Mesenchymal stem cell (in vitro differentiated cells and primary cell): ENCODE data around the gene ARHGEF4.
"Not testable (repeated sequence)": the region's sequence is repeated elsewhere in the genome, so short reads cannot be mapped to it uniquely, and the experiment has no call there.

Source experiments
- DNase-seq: peaks from one replicate; pipeline ENCODE4 v3.0.0-alpha.2; 2013
- H2AFZ ChIP-seq: one replicate; pipeline ENCODE4 v1.6.1; 2013; ENCODE audit warnings: low read depth, mild to moderate bottlenecking, control low read depth, inconsistent platforms, low read length, moderate library complexity
- H2AK5ac ChIP-seq: 2 replicates; pipeline ENCODE4 v1.6.1; 2013; ENCODE audit warnings: low read length, moderate library complexity, mild to moderate bottlenecking, inconsistent platforms; ENCODE audit not compliant: severe bottlenecking
- H2BK120ac ChIP-seq: one replicate; pipeline ENCODE4 v1.6.1; 2013; ENCODE audit warnings: low read depth, mild to moderate bottlenecking, inconsistent platforms, low read length, moderate library complexity
- H2BK12ac ChIP-seq, 2 experiments: one replicate each; pipeline ENCODE4 v1.6.1; 2013; ENCODE audit warnings: inconsistent platforms in 2 of 2, low read length in 2 of 2, mild to moderate bottlenecking in 2 of 2, moderate library complexity in 2 of 2, control low read depth in 1 of 2
- H2BK15ac ChIP-seq: one replicate; pipeline ENCODE4 v1.6.1; 2013; ENCODE audit warnings: mild to moderate bottlenecking, low read depth, inconsistent platforms; ENCODE audit not compliant: poor library complexity, severe bottlenecking
- H2BK5ac ChIP-seq: 2 replicates; pipeline ENCODE4 v1.6.1; 2013; ENCODE audit warnings: low read depth, mild to moderate bottlenecking, low read length, control low read depth, inconsistent platforms; ENCODE audit not compliant: poor library complexity, severe bottlenecking
- H3K14ac ChIP-seq, 2 experiments: one replicate each; pipeline ENCODE4 v1.6.1; 2013; ENCODE audit warnings: inconsistent platforms in 2 of 2, low read length in 2 of 2, control low read depth in 1 of 2, mild to moderate bottlenecking in 1 of 2, moderate library complexity in 1 of 2
- H3K18ac ChIP-seq, 2 experiments: one replicate each; pipeline ENCODE4 v1.6.1; 2013; ENCODE audit warnings: inconsistent platforms in 2 of 2, low read length in 2 of 2, control low read depth in 1 of 2, low read depth in 1 of 2, mild to moderate bottlenecking in 1 of 2
- H3K23ac ChIP-seq, 2 experiments: one replicate each; pipeline ENCODE4 v1.6.1; 2013; ENCODE audit warnings: inconsistent platforms in 2 of 2, low read length in 2 of 2, mild to moderate bottlenecking in 2 of 2, moderate library complexity in 2 of 2, control low read depth in 1 of 2
- H3K27ac ChIP-seq: 2 replicates; pipeline ENCODE4 v1.5.1; 2013; ENCODE audit warnings: mild to moderate bottlenecking, moderate library complexity, low read length, control low read depth, inconsistent platforms; ENCODE audit not compliant: poor library complexity, severe bottlenecking
- H3K27me3 ChIP-seq, 2 experiments: 2 replicates each; pipeline versions ENCODE4 v1.6.1 to v1.7.0; 2013; ENCODE audit warnings: low read length in 2 of 2, mild to moderate bottlenecking in 2 of 2, moderate library complexity in 2 of 2, control low read depth in 1 of 2, inconsistent platforms in 1 of 2; ENCODE audit not compliant: control insufficient read depth in 1 of 2, insufficient read depth in 1 of 2
- H3K36me3 ChIP-seq, 2 experiments: 2 replicates each; pipeline versions ENCODE4 v1.6.1 to v1.7.0; 2013; ENCODE audit warnings: low read length in 2 of 2, control low read depth in 1 of 2, inconsistent platforms in 1 of 2, low read depth in 1 of 2, mild to moderate bottlenecking in 1 of 2; ENCODE audit not compliant: insufficient read depth in 2 of 2, control insufficient read depth in 1 of 2
- H3K4ac ChIP-seq, 2 experiments: one replicate each; pipeline ENCODE4 v1.6.1; 2013; ENCODE audit warnings: inconsistent platforms in 2 of 2, low read length in 2 of 2, mild to moderate bottlenecking in 2 of 2, moderate library complexity in 2 of 2, control low read depth in 1 of 2, low read depth in 1 of 2
- H3K4me1 ChIP-seq: 2 replicates; pipeline ENCODE4 v1.6.1; 2013; ENCODE audit warnings: low read depth, low read length, control low read depth; ENCODE audit not compliant: control insufficient read depth, insufficient read depth
- H3K4me2 ChIP-seq: 2 replicates; pipeline ENCODE4 v1.6.1; 2013; ENCODE audit warnings: low read length, mild to moderate bottlenecking, inconsistent platforms; ENCODE audit not compliant: poor library complexity, severe bottlenecking
- H3K4me3 ChIP-seq, 2 experiments: 2 replicates each; pipeline versions ENCODE4 v1.5.1 to v1.7.0; 2013; ENCODE audit warnings: low read length in 2 of 2, mild to moderate bottlenecking in 2 of 2, control low read depth in 1 of 2, low read depth in 1 of 2; ENCODE audit not compliant: insufficient read depth in 1 of 2
- H3K79me1 ChIP-seq: replicated peaks from 2 replicates; pipeline ENCODE4 v1.6.1; 2013; ENCODE audit warnings: mild to moderate bottlenecking, control low read depth, low read length, inconsistent platforms; ENCODE audit not compliant: poor library complexity, severe bottlenecking
- H3K9ac ChIP-seq: 2 replicates; pipeline ENCODE4 v1.7.0; 2013; ENCODE audit warnings: mild to moderate bottlenecking, low read length, moderate library complexity
- H3K9me3 ChIP-seq: 2 replicates; pipeline ENCODE4 v1.7.0; 2013; ENCODE audit warnings: mild to moderate bottlenecking, low read length; ENCODE audit not compliant: control insufficient read depth
- H4K8ac ChIP-seq: one replicate; pipeline ENCODE4 v1.6.1; 2013; ENCODE audit warnings: inconsistent platforms, mild to moderate bottlenecking, low read length, moderate library complexity
- H4K91ac ChIP-seq: one replicate; pipeline ENCODE4 v1.6.1; 2013; ENCODE audit warnings: mild to moderate bottlenecking, low read length, inconsistent platforms
- WGBS: methylation state at CpG from one replicate; pipeline ENCODE4 v1.1.7; 2013; ENCODE audit warnings: mixed read lengths; 5-methylcytosine and 5-hydroxymethylcytosine counted together

ARHGEF4 gene

GRCh38 chr2:131067465-131068125, 230.9 kb downstream of the ARHGEF4 start:
- no peak overlapping the region for H4K91ac ChIP-seq
- H2AFZ ChIP-seq = no peak overlapping the region
- H3K36me3 ChIP-seq = peaks cover 43 to 67% of the 10 kb centered on the region in 2 experiments
- no peak overlapping the region for H2BK5ac ChIP-seq
- no peak overlapping the region for H3K18ac ChIP-seq
- H2BK15ac ChIP-seq = no peak overlapping the region
- H4K8ac ChIP-seq = no peak overlapping the region
- no peak overlapping the region for H3K23ac ChIP-seq
- no peak overlapping the region for H3K4me3 ChIP-seq
- no peak overlapping the region for H3K9ac ChIP-seq
- H3K4ac ChIP-seq = no peak overlapping the region
- WGBS = 100% methylated on average over 2 of the region's 2 CpGs
- peaks cover 8% of the 10 kb centered on the region for H3K4me1 ChIP-seq
- H3K4me2 ChIP-seq = no peak overlapping the region
- peaks cover 20% of the 10 kb centered on the region for H3K79me1 ChIP-seq
- no peak overlapping the region for H3K27ac ChIP-seq
- DNase-seq = no peak
- no peak overlapping the region for H2BK120ac ChIP-seq
- no peaks in the 10 kb centered on the region for H3K27me3 ChIP-seq
- H2AK5ac ChIP-seq = no peak overlapping the region
- H2BK12ac ChIP-seq = no peak overlapping the region
- H3K14ac ChIP-seq = no peak overlapping the region
- H3K9me3 ChIP-seq = no peaks in the 10 kb centered on the region

DNA sequence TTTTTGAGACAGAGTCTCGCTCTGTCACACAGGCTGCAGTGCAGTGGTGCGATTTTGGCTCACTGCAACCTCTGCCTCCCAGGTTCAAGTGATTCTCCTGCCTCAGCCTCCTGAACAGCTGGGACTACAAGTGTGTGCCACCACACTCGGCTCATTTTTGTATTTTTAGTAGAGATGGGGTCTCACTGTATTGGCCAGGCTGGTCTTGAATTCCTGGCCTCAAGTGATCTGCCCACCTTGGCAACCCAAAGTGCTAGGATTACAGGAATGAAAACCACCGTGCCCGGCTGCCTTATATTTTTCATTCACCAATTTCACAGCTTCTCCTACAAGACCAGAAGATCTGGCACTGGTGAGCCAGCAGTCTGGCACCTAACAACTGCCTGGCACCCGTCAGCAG, 231.5 kb downstream of the ARHGEF4 start:
- not testable (repeated sequence) for H4K91ac ChIP-seq, H3K9ac ChIP-seq, H4K8ac ChIP-seq, H3K4me2 ChIP-seq, H3K27me3 ChIP-seq, H3K14ac ChIP-seq, H2BK5ac ChIP-seq, H3K4ac ChIP-seq, H3K4me1 ChIP-seq, H3K27ac ChIP-seq, H2BK12ac ChIP-seq, H3K9me3 ChIP-seq, H2AK5ac ChIP-seq, H2AFZ ChIP-seq, H3K18ac ChIP-seq, DNase-seq, H3K23ac ChIP-seq, H2BK120ac ChIP-seq, H3K4me3 ChIP-seq, H2BK15ac ChIP-seq
- Histone ChIP-seq H3K36me3 (peaks cover 44 to 68% of the 10 kb centered on the region in 2 experiments), H3K79me1 (peaks cover 20% of the 10 kb centered on the region)
- 97% methylated on average over 6 of the region's 6 CpGs for WGBS

DNA sequence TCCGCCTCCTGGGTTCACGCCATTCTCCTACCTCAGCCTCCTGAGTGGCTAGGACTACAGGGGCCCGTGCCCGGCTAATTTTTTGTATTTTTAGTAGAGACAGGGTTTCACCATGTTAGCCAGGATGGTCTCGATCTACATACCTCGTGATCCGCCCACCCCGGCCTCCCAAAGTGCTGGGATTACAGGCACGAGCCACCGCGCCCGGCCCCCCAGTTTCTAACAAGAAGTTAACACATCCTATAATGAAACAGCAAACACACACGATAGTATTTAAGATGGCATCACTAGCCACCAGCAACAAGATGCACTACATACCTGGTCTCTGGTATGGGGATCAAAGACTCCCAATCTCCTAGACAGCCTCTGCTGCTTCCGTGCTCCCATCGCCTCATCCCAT, 238.9 kb downstream of the ARHGEF4 start:
- H3K27me3 ChIP-seq, H3K9me3 ChIP-seq, H2AK5ac ChIP-seq, DNase-seq, H2BK5ac ChIP-seq, H3K23ac ChIP-seq, H4K8ac ChIP-seq, H3K18ac ChIP-seq, H2BK15ac ChIP-seq, H3K14ac ChIP-seq, H3K4ac ChIP-seq, H2AFZ ChIP-seq, H2BK120ac ChIP-seq, H3K9ac ChIP-seq, H3K27ac ChIP-seq, H3K4me2 ChIP-seq, H3K4me3 ChIP-seq, H4K91ac ChIP-seq, H3K4me1 ChIP-seq: not testable (repeated sequence)
- H3K36me3 ChIP-seq = peaks cover 63 to 84% of the 10 kb centered on the region in 2 experiments
- H3K79me1 ChIP-seq = peaks cover 24% of the 10 kb centered on the region
- H2BK12ac ChIP-seq = peak overlapping the region; percentile 2 to 11
- 97% methylated on average over 13 of the region's 15 CpGs for WGBS

- no peaks in the 10 kb centered on the region for H3K27me3 ChIP-seq
- H2AFZ ChIP-seq = no peak overlapping the region
- no peak overlapping the region for H2BK120ac ChIP-seq
- H3K36me3 ChIP-seq = peaks cover 62 to 83% of the 10 kb centered on the region in 2 experiments
- no peak overlapping the region for H3K4me3 ChIP-seq
- H3K27ac ChIP-seq = no peak overlapping the region
- H4K91ac ChIP-seq = no peak overlapping the region
- no peak overlapping the region for H2BK5ac ChIP-seq
- 39% methylated on average over 5 of the region's 5 CpGs for WGBS
- H3K23ac ChIP-seq = no peak overlapping the region
- no peak overlapping the region for H3K14ac ChIP-seq
- peaks cover 19% of the 10 kb centered on the region for H3K79me1 ChIP-seq
- no peaks in the 10 kb centered on the region for H3K9me3 ChIP-seq
- H3K18ac ChIP-seq = no peak overlapping the region
- H2AK5ac ChIP-seq = no peak overlapping the region
- H2BK12ac ChIP-seq = no peak overlapping the region
- H2BK15ac ChIP-seq = no peak overlapping the region
- H3K4me2 ChIP-seq = no peak overlapping the region
- DNase-seq = peak; percentile 88
- H3K4ac ChIP-seq = no peak overlapping the region
- H3K4me1 ChIP-seq = peaks cover 2% of the 10 kb centered on the region
- H3K9ac ChIP-seq = no peak overlapping the region
- H4K8ac ChIP-seq = no peak overlapping the region
Observed at GRCh38 chr2:131076707-131077106, 240.0 kb downstream of the ARHGEF4 start.
